ENCODE results near the gene EPHB2. TPM values are rescaled to one million over a fixed set of nuclear protein-coding genes. Genes with fewer than 3 reads are reported as not detected.
"Not testable (repeated sequence)": the region's sequence is repeated elsewhere in the genome, so short reads cannot be mapped to it uniquely, and the experiment has no call there.

Gene EPHB2
- total and polyA plus RNA-seq, 12 donors = 0.15 to 5.0 (median 0.85) TPM

DNA sequence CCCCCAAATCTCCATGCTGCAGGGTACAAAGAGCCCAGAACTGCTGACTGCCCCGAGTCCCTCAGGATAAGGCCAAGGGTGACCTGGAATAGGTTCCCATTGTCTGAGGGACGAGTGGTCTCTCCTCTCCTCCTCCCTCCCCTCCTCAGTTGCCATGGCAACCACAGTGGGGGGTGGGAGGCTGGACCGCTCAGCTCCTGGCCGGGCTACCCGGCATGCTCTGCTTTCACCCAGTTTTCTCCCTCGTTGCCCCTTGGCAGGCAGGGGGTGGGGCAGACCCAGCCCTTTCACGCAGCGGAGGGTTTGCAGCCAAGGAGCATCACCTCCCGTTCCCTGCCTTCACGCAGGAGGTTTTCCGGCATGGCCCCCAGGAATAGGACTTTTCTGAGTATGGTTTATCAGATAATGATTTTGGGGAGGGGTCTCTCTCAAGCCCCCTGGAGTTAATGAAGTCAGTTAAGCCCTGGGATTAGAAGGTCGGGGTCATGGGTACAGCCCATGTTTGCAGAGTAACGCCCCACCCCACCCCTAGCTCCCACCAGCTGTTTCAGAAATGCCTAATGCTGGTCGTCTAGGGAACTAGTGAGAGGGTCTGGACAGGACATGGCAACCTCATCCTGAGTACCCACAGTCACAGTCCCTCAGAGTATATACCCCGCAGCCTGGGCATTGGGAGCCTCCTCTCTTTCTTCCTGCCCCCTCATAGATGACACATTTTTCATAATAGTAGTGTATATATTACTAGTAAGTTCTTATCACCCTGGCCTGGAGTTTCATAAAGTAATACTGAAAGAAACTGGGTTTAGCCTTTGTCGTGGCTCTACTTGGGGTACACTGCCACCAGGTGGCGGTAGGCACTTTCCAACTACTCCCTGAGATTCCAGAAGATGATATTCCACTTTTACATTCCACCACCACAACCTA, 36.9 kb upstream of the EPHB2 start:
- no peaks in the 10 kb centered on the region for H3K9me3 ChIP-seq
- intact Hi-C loops (cut with DNase I) = loop anchor here in 6 of 10 donors (1.0 to 10.0 kb wide), 4 partner anchors 251 to 261 kb away; no protein-coding TSS in a partner anchor
- TF ChIP-seq, protein P1, sequence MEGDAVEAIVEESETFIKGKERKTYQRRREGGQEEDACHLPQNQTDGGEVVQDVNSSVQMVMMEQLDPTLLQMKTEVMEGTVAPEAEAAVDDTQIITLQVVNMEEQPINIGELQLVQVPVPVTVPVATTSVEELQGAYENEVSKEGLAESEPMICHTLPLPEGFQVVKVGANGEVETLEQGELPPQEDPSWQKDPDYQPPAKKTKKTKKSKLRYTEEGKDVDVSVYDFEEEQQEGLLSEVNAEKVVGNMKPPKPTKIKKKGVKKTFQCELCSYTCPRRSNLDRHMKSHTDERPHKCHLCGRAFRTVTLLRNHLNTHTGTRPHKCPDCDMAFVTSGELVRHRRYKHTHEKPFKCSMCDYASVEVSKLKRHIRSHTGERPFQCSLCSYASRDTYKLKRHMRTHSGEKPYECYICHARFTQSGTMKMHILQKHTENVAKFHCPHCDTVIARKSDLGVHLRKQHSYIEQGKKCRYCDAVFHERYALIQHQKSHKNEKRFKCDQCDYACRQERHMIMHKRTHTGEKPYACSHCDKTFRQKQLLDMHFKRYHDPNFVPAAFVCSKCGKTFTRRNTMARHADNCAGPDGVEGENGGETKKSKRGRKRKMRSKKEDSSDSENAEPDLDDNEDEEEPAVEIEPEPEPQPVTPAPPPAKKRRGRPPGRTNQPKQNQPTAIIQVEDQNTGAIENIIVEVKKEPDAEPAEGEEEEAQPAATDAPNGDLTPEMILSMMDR (IDR thresholded peaks at IDR 0.05) = peak; percentile 23 to 73 (median 65)
- no peak overlapping the region for H3K27ac ChIP-seq
- H3K36me3 ChIP-seq = no peaks in the 10 kb centered on the region
- no peaks in the 10 kb centered on the region for H3K4me1 ChIP-seq
- no peak overlapping the region for H3K4me3 ChIP-seq
- DNase-seq = peak; percentile 16 to 45
- peak in 2 of 8 donors; percentile 7 to 36 for ATAC-seq
- H3K27me3 ChIP-seq = peaks cover 0 to 82% (median 59%) of the 10 kb centered on the region in 7 donors
- WGBS, 2 donors = 8 to 13% methylated on average over 17 of the region's 17 CpGs

DNA sequence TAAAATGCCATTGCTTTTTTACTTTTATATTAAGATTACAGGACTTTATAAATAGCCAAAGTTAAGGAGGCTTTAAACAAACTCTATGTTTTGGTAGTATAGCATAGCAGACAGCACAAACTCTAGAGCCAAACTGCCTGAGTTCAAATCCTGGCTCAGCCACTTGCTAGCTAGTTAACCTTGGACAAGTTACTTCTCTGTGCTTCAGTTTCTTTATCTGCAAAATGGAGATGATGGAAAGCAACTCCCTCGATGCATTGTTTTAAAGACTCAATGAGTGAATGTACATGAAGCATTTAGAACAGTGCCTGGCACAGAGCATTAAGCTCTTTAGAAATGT, 36.3 kb upstream of the EPHB2 start:
- WGBS, 2 donors = 20 to 41% methylated on average over 1 of the region's 1 CpG
- H3K9me3 ChIP-seq = no peaks in the 10 kb centered on the region
- DNase-seq (no peak), ATAC-seq (no peak)
- no peaks in the 10 kb centered on the region for H3K36me3 ChIP-seq
- no peak overlapping the region for H3K27ac ChIP-seq
- H3K4me1 ChIP-seq = no peaks in the 10 kb centered on the region
- TF ChIP-seq, protein P1 (IDR thresholded peaks at IDR 0.05) = no peak
- no peak overlapping the region for H3K4me3 ChIP-seq
- intact Hi-C loops (cut with DNase I) = loop anchor here in 6 of 10 donors (1.0 to 10.0 kb wide), 4 partner anchors 250 to 260 kb away; no protein-coding TSS in a partner anchor
- H3K27me3 ChIP-seq = peaks cover 0 to 80% (median 59%) of the 10 kb centered on the region in 7 donors

DNA sequence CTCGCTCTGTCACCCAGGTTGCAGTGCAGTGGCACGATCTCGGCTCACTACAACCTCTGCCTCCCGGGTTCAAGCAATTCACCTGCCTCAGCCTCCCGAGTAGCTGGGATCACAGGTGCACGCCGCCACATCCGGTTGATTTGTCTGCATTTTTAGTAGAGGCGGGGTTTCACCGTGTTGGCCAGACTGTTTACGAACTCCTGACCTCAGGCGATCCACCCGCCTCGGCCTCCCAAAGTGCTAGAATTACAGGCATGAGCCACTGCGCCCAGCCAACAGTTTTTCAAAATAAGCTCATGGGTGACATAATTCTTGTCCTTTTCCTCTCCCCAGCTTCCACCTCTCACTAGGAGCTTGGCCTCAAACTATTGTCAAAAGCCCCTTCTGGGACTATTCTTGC, 34.5 kb upstream of the EPHB2 start:
- WGBS, 2 donors = 89 to 93% methylated on average over 15 of the region's 15 CpGs
- not testable (repeated sequence) for DNase-seq, ATAC-seq, H3K36me3 ChIP-seq, H3K9me3 ChIP-seq, H3K4me1 ChIP-seq, H3K27ac ChIP-seq, H3K4me3 ChIP-seq
- peaks cover 0 to 69% (median 45%) of the 10 kb centered on the region in 7 donors for H3K27me3 ChIP-seq
- intact Hi-C loops (cut with DNase I) = loop anchor here in 4 of 10 donors (5.0 to 10.0 kb wide), 3 partner anchors 249 to 259 kb away; no protein-coding TSS in a partner anchor

DNA sequence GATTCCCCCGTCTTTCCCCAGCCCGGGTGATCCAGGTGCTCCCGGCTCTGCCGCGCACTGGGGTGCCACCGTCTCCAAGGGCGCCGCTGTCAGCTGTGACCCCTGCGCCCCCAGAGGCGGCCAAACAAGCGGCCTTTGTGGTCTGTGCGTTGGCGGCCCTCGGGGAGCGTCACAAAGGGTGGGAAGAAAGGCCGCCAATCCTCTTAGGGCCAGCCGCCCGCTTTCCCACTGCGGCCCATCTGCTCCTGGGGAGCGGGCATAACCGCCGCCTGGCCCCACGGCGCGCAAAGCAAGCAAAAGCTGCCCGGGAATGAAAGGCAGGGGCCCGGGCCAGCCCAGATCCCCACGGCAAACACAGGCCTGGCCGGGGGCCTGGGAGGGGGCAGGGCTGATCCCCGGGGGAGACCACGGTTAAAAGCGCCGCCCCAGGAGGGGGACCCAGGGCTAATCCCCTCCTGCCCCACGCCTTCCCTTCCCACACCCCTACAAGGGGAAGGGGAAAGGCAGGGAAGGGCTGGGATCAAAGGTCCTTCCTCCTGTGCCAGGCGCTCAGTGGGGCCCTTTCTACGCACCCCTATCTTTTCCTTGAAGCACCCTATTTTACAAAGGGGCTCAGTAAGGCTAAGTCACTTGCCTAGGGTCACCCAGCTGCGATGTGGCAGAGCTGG, 33.6 kb upstream of the EPHB2 start:
- no peaks in the 10 kb centered on the region for H3K4me1 ChIP-seq
- intact Hi-C loops (cut with DNase I) = loop anchor here in 4 of 10 donors (5.0 to 10.0 kb wide), 3 partner anchors 248 to 258 kb away; no protein-coding TSS in a partner anchor
- TF ChIP-seq, protein P1 (IDR thresholded peaks at IDR 0.05) = no peak
- H3K36me3 ChIP-seq = no peaks in the 10 kb centered on the region
- peaks cover 0 to 65% (median 36%) of the 10 kb centered on the region in 7 donors for H3K27me3 ChIP-seq
- no peak overlapping the region for H3K27ac ChIP-seq
- 66 to 67% methylated on average over 37 of the region's 37 CpGs for WGBS, 2 donors
- no peak overlapping the region for H3K4me3 ChIP-seq
- no peak for DNase-seq
- no peak for ATAC-seq
- no peaks in the 10 kb centered on the region for H3K9me3 ChIP-seq
